GM23248 (cell line): ENCODE results near the gene STRA8.

Experiments
- EZH2 ChIP-seq: fragments of 200-600 bp; sonication (generic); IDR thresholded peaks from 2 replicates; pipeline ENCODE4 v1.6.1; 2018; ENCODE audit warnings: antibody characterized with exemption, mild to moderate bottlenecking; ENCODE audit not compliant: insufficient read depth, poor library complexity, severe bottlenecking
- EZH2phosphoT487 ChIP-seq: fragments of 200-600 bp; sonication (generic); IDR thresholded peaks from 2 replicates; pipeline ENCODE4 v1.6.1; 2018; ENCODE audit warnings: antibody characterized with exemption, moderate library complexity, mild to moderate bottlenecking, low read depth; ENCODE audit not compliant: insufficient read depth

DNA sequence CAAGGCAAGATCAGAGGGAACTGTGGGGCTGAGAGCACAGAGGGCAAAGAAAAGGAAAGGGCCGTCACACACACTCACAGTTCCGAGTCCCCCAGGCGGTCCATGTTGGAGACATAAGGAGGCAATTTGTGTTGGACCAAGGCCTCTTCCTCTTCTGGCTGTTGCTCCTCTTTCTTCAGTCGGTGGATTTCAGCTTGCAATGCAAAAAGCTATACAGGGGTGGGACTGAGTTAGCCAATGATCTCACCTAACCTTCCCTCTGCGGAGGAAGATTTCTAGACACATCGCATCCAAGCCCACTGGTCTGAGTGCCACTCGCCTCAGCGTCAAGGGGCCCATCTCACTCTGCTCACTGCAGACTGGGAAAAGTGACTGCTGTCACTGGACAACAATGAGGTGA lies 27.8 kb upstream of the STRA8 start:
- TF ChIP-seq EZH2: no peak
- no peak for TF ChIP-seq EZH2phosphoT487
